Measurements from ENCODE around the gene TMPRSS4.
A peak's percentile ranks its signal among the peaks of the same experiment; 100 is the strongest.

Gene TMPRSS4

GRCh38 chr11:118100691-118101232, 23.9 kb downstream of the TMPRSS4 start:
- no peak for DNase-seq (ENCODE audit: low read depth, low spot score)
- no peak overlapping the region for H3K27ac ChIP-seq

GRCh38 chr11:118102721-118103261, 25.9 kb downstream of the TMPRSS4 start:
- DNase-seq (ENCODE audit: low read depth, low spot score) = no peak
- H3K27ac ChIP-seq = no peak overlapping the region

- no peak for DNase-seq (ENCODE audit: low read depth, low spot score)
- no peak overlapping the region for H3K27ac ChIP-seq
Observed at GRCh38 chr11:118104491-118104890, 27.6 kb downstream of the TMPRSS4 start.

- no peak for DNase-seq (ENCODE audit: low read depth, low spot score)
Observed at GRCh38 chr11:118105657-118106305, 28.9 kb downstream of the TMPRSS4 start.

GRCh38 chr11:118106789-118107335, 30.0 kb downstream of the TMPRSS4 start:
- no peak overlapping the region for H3K27ac ChIP-seq
- no peak for DNase-seq (ENCODE audit: low read depth, low spot score)

More at GRCh38 chr11:118105657-118106305, 28.9 kb downstream of the TMPRSS4 start:
- H3K27ac ChIP-seq = no peak overlapping the region

- H3K27ac ChIP-seq = no peak overlapping the region
- DNase-seq (ENCODE audit: low read depth, low spot score) = no peak
Observed at GRCh38 chr11:118108513-118108912, 31.6 kb downstream of the TMPRSS4 start.

- no peak for DNase-seq (ENCODE audit: low read depth, low spot score)
Observed at GRCh38 chr11:118109231-118109630, 32.4 kb downstream of the TMPRSS4 start.

GRCh38 chr11:118111019-118111743, 34.3 kb downstream of the TMPRSS4 start:
- H3K27ac ChIP-seq = no peak overlapping the region
- no peak for DNase-seq (ENCODE audit: low read depth, low spot score)

More at GRCh38 chr11:118109231-118109630, 32.4 kb downstream of the TMPRSS4 start:
- no peak overlapping the region for H3K27ac ChIP-seq

- no peak for DNase-seq (ENCODE audit: low read depth, low spot score)
- no peak overlapping the region for H3K27ac ChIP-seq
Observed at GRCh38 chr11:118111744-118112035, 34.8 kb downstream of the TMPRSS4 start.

- no peak overlapping the region for H3K27ac ChIP-seq
- DNase-seq (ENCODE audit: low read depth, low spot score) = no peak
Observed at GRCh38 chr11:118112711-118113430, 36.0 kb downstream of the TMPRSS4 start.

- H3K27ac ChIP-seq = no peak overlapping the region
- no peak for DNase-seq (ENCODE audit: low read depth, low spot score)
Observed at GRCh38 chr11:118114266-118114665, 37.4 kb downstream of the TMPRSS4 start.

- H3K27ac ChIP-seq = no peak overlapping the region
- DNase-seq (ENCODE audit: low read depth, low spot score) = no peak
Observed at GRCh38 chr11:118115048-118115447, 38.2 kb downstream of the TMPRSS4 start.

GRCh38 chr11:118117790-118118601, 41.1 kb downstream of the TMPRSS4 start:
- no peak for DNase-seq (ENCODE audit: low read depth, low spot score)
- no peak overlapping the region for H3K27ac ChIP-seq

GRCh38 chr11:118120793-118121192, 43.9 kb downstream of the TMPRSS4 start:
- no peak overlapping the region for H3K27ac ChIP-seq
- DNase-seq (ENCODE audit: low read depth, low spot score) = no peak

- H3K27ac ChIP-seq = no peak overlapping the region
- DNase-seq (ENCODE audit: low read depth, low spot score) = no peak
Observed at GRCh38 chr11:118124929-118125535, 48.2 kb downstream of the TMPRSS4 start.

- H3K27ac ChIP-seq = no peak overlapping the region
- peak; percentile 67 for DNase-seq (ENCODE audit: low read depth, low spot score)
Observed at GRCh38 chr11:118126082-118126838, 49.4 kb downstream of the TMPRSS4 start.

- no peak overlapping the region for H3K27ac ChIP-seq
- no peak for DNase-seq (ENCODE audit: low read depth, low spot score)
Observed at GRCh38 chr11:118128310-118128709, 51.4 kb downstream of the TMPRSS4 start.

- H3K27ac ChIP-seq = no peak overlapping the region
- DNase-seq (ENCODE audit: low read depth, low spot score) = no peak
Observed at GRCh38 chr11:118128721-118129470, 52.0 kb downstream of the TMPRSS4 start.

All from epithelial cell of prostate (primary cell).